A673 (cell line): ENCODE results near the gene COL16A1. TPM values are rescaled to one million over a fixed set of nuclear protein-coding genes. Genes with fewer than 3 reads are reported as not detected.

Experiments used
- BruUV-seq: library from RNA; stranded (reverse); fragments of 400-500 nt; replicated peaks from 2 replicates; lab custom pipeline; 2021; lab: Mats Ljungman, UMichigan
- CTCF ChIA-PET: fragments of 300-600 bp; sonication (Branson Sonifier 250); formaldehyde crosslinking; loops from one replicate; lab custom pipeline; 2022; ENCODE audit warnings: antibody characterized with exemption; lab: Charles Lee
- POLR2A ChIA-PET: fragments of 300-600 bp; sonication (Branson Sonifier 250); formaldehyde crosslinking; loops from one replicate; lab custom pipeline; 2022; ENCODE audit warnings: antibody characterized with exemption; ENCODE audit not compliant: low non-redundant PET; lab: Charles Lee
- DNase-seq: peaks from one replicate; pipeline ENCODE4 v3.0.0-alpha.2; 2015; ENCODE audit warnings: low spot score
- H3K27ac ChIP-seq: fragments of 200-600 bp; sonication (generic); 2 replicates; pipeline ENCODE4 v1.5.1; 2016; ENCODE audit warnings: mixed run types, low read depth, mild to moderate bottlenecking, mixed read lengths, antibody characterized with exemption, low read length; ENCODE audit not compliant: poor library complexity, severe bottlenecking
- H3K27me3 ChIP-seq: fragments of 200-600 bp; sonication (generic); replicated peaks from 2 replicates; pipeline ENCODE4 v1.6.1; 2017; ENCODE audit warnings: mixed run types, low read depth, mild to moderate bottlenecking, mixed read lengths, antibody characterized with exemption, low read length; ENCODE audit not compliant: insufficient read depth, poor library complexity
- H3K36me3 ChIP-seq: fragments of 200-600 bp; sonication (generic); 2 replicates; pipeline ENCODE4 v1.6.1; 2016; ENCODE audit warnings: mixed run types, mild to moderate bottlenecking, mixed read lengths, antibody characterized with exemption, low read length; ENCODE audit not compliant: insufficient read depth, poor library complexity, severe bottlenecking
- H3K4me1 ChIP-seq: fragments of 200-600 bp; sonication (generic); 2 replicates; pipeline ENCODE4 v1.6.1; 2017; ENCODE audit warnings: mixed run types, mild to moderate bottlenecking, mixed read lengths, antibody characterized with exemption, low read length; ENCODE audit not compliant: insufficient read depth, poor library complexity, severe bottlenecking
- H3K4me3 ChIP-seq: fragments of 200-600 bp; sonication (generic); 2 replicates; pipeline ENCODE4 v1.5.1; 2016; ENCODE audit warnings: low read depth, mixed run types, mild to moderate bottlenecking, mixed read lengths, low read length; ENCODE audit not compliant: poor library complexity, severe bottlenecking
- H3K9me3 ChIP-seq: fragments of 200-600 bp; sonication (generic); 2 replicates; pipeline ENCODE4 v1.6.1; 2016; ENCODE audit warnings: mixed run types, low read depth, mild to moderate bottlenecking, mixed read lengths, antibody characterized with exemption, low read length; ENCODE audit not compliant: poor library complexity, severe bottlenecking
- EZH2 ChIP-seq: fragments of 200-600 bp; sonication (generic); IDR thresholded peaks from 2 replicates; pipeline ENCODE4 v1.6.1; 2017; ENCODE audit warnings: borderline replicate concordance, low read depth, mild to moderate bottlenecking, mixed read lengths, antibody characterized with exemption, low read length; ENCODE audit not compliant: poor library complexity, severe bottlenecking
- intact Hi-C: fragments of 100-400 bp; cut with micrococcal nuclease; formaldehyde crosslinking; loops from one replicate; pipeline ENCODE4 v1.10.0; 2022; ENCODE audit not compliant: unreplicated experiment
- total RNA-seq: library from RNA; stranded (reverse); gene quantifications from 2 replicates; pipeline ENCODE4 v1.2.3, GENCODE V29; 2021
- TF ChIP-seq, protein P1 (sequence below): fragments of 300-800, 200-600 bp; sonication (generic); conservative IDR thresholded peaks from 2 replicates; pipeline ENCODE4 v1.5.1; 2017; ENCODE audit warnings: low read depth, mild to moderate bottlenecking, antibody characterized with exemption, low read length, moderate library complexity, mixed read lengths

Gene COL16A1
- total RNA-seq, 1 experiment from 2014 or later, result 26.6 TPM

DNA sequence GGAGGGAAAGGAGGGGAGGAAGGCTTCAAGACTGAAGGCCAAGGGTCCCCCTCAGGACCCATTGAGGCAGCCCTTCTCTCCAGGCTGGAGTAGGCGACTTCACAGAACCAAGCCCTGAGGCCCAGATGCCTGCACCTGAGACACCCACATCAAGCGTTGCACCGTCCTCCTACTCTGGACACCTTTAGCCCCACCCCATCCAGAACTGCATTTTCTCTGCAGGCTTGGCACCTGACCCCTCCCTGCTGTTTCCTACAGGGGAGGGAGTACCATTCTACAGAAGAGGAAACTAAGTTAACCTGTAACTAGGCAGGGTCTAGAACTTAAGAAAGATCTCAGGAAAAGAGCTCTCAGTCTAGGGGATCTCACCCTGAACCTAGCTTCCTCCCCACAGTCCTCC, 71.2 kb downstream of the COL16A1 start:
- no peaks in the 10 kb centered on the region for H3K4me1 ChIP-seq
- intact Hi-C loops, result no loop called here
- no peak for DNase-seq
- TF ChIP-seq, protein P1, sequence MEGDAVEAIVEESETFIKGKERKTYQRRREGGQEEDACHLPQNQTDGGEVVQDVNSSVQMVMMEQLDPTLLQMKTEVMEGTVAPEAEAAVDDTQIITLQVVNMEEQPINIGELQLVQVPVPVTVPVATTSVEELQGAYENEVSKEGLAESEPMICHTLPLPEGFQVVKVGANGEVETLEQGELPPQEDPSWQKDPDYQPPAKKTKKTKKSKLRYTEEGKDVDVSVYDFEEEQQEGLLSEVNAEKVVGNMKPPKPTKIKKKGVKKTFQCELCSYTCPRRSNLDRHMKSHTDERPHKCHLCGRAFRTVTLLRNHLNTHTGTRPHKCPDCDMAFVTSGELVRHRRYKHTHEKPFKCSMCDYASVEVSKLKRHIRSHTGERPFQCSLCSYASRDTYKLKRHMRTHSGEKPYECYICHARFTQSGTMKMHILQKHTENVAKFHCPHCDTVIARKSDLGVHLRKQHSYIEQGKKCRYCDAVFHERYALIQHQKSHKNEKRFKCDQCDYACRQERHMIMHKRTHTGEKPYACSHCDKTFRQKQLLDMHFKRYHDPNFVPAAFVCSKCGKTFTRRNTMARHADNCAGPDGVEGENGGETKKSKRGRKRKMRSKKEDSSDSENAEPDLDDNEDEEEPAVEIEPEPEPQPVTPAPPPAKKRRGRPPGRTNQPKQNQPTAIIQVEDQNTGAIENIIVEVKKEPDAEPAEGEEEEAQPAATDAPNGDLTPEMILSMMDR, result no peak
- TF ChIP-seq EZH2, result no peak
- BruUV-seq, result no TSS peak
- no peak overlapping the region for H3K4me3 ChIP-seq
- no peaks in the 10 kb centered on the region for H3K9me3 ChIP-seq
- H3K36me3 ChIP-seq, result peaks cover 17% of the 10 kb centered on the region
- no peak overlapping the region for H3K27ac ChIP-seq
- H3K27me3 ChIP-seq, result no peaks in the 10 kb centered on the region
- CTCF ChIA-PET, result no interaction called here
- POLR2A ChIA-PET, result interaction anchor here (0.6 kb wide), 1 partner anchor 562 kb away, joined by 5 read pairs; no protein-coding TSS in a partner anchor

DNA sequence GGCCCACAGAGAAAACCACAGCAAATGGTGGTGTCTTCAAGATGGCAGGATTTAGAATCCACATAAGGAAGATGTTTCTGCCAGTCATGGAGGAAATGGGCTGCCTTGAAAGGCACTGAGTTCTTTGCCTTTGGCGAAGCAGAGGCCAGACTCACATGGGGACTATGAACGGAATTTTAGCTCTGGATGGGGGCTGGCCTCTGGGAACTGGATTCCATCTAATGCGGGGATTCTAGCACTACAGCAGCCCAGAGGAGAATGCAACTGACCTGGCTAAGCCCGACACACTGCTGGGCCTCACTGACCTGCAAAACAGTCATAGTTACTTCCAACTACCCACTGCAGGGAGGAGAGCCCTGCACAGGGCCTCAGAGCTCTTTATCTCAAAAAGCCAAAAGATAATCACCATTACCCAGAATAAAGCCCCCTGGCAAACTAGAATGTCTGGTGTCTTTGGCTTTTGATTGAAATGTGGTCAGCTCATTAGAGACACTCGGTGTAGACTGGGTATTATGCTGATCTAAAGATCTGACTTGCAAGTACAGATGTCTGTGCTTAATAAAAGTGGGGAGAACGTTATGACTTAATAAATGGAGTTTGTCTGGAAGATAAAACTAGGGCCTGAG, 74.8 kb downstream of the COL16A1 start:
- no peaks in the 10 kb centered on the region for H3K4me1 ChIP-seq
- BruUV-seq, result no TSS peak
- peaks cover 17% of the 10 kb centered on the region for H3K36me3 ChIP-seq
- CTCF ChIA-PET, result interaction anchor here (1.0 kb wide), 1 partner anchor 11 kb away, joined by 6 read pairs; no protein-coding TSS in a partner anchor
- H3K27ac ChIP-seq, result no peak overlapping the region
- H3K27me3 ChIP-seq, result no peaks in the 10 kb centered on the region
- no peak for TF ChIP-seq EZH2
- TF ChIP-seq, protein P1, result no peak
- no peak overlapping the region for H3K4me3 ChIP-seq
- POLR2A ChIA-PET, result no interaction called here
- no peak for DNase-seq
- no peaks in the 10 kb centered on the region for H3K9me3 ChIP-seq
- intact Hi-C loops, result no loop called here

DNA sequence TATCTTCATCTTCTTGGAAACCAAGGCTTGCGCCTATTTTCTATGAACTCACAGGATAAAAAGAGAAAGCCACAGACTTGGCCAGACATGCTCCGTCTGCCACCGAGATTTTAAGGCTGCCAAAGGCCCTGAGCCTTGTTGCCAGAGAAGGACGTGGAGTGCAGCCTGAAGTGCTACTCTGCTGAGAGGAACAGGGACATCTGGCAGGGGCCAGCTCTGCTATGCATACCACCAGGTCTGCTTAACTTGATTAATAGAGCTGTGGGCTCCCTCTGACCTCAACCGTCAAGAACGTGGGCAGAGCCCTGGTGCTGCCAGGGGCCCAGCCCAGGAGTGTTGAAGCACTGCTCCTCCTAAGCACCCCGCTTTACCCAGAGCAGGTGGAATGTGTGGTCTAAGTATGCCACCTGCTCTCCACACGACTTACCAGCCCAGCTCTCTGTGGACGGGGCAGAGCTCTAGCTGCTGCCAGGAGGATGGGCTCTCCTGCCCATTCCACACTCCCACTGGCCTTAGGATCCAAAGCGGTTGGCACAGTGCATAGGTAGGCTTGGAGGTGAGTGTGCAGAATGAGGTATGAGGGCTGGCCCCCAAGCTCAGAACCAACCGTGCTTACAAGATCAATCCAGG, 75.8 kb downstream of the COL16A1 start:
- TF ChIP-seq EZH2, result no peak
- TF ChIP-seq, protein P1, result no peak
- ChIA-PET CTCF (no interaction called here), POLR2A (no interaction called here)
- Histone ChIP-seq H3K27me3 (no peaks in the 10 kb centered on the region), H3K9me3 (no peaks in the 10 kb centered on the region), H3K27ac (no peak overlapping the region), H3K4me3 (no peak overlapping the region), H3K36me3 (peaks cover 17% of the 10 kb centered on the region), H3K4me1 (no peaks in the 10 kb centered on the region)
- intact Hi-C loops, result no loop called here
- BruUV-seq, result no TSS peak
- DNase-seq, result no peak
